Measurements from ENCODE around the gene SPIB. TPM values are rescaled to one million over a fixed set of nuclear protein-coding genes. Genes with fewer than 3 reads are reported as not detected.

The SPIB gene
- total RNA-seq, 2 donors from 2014 or later, result 6.9 TPM; not detected in 1

GRCh38 chr19:50419022-50419579 lies 363 bp downstream of the SPIB start:
- peaks cover 24% of the 10 kb centered on the region for H3K4me1 ChIP-seq
- ATAC-seq (no peak), DNase-seq (no peak)
- TF ChIP-seq POLR2A (IDR thresholded peaks at IDR 0.05), result no peak
- no peak for TF ChIP-seq CTCF (IDR thresholded peaks at IDR 0.05)
- WGBS, 2 donors, result 21 to 22% methylated on average over 14 of the region's 14 CpGs
- H3K9me3 ChIP-seq, result no peaks in the 10 kb centered on the region
- no peaks in the 10 kb centered on the region for H3K27me3 ChIP-seq
- intact Hi-C loops (cut with DNase I), result no loop called here
- H3K36me3 ChIP-seq (replicated peaks in 1 of 2; ENCODE audit: insufficient read depth in 1 of 2, low read depth in 2 of 2), result no peaks in the 10 kb centered on the region
- H3K27ac ChIP-seq, result no peak overlapping the region
- H3K4me3 ChIP-seq, result no peak overlapping the region

- no peak for TF ChIP-seq POLR2A (IDR thresholded peaks at IDR 0.05)
- TF ChIP-seq CTCF (IDR thresholded peaks at IDR 0.05), result no peak
- WGBS, 2 donors, result 20 to 26% methylated on average over 5 to 8 of the region's 8 CpGs
Observed at GRCh38 chr19:50419580-50420035, 870 bp downstream of the SPIB start.

GRCh38 chr19:50420127-50420526 lies 1.4 kb downstream of the SPIB start:
- DNase-seq, result no peak
- Histone ChIP-seq H3K4me3 (no peak overlapping the region), H3K4me1 (peaks cover 24% of the 10 kb centered on the region), H3K36me3 (replicated peaks in 1 of 2; ENCODE audit: insufficient read depth in 1 of 2, low read depth in 2 of 2) (no peaks in the 10 kb centered on the region), H3K9me3 (no peaks in the 10 kb centered on the region), H3K27me3 (no peaks in the 10 kb centered on the region), H3K27ac (no peak overlapping the region)
- TF ChIP-seq POLR2A (IDR thresholded peaks at IDR 0.05) (no peak), CTCF (IDR thresholded peaks at IDR 0.05) (no peak)
- WGBS, 2 donors, result 32 to 39% methylated on average over 3 of the region's 3 CpGs
- intact Hi-C loops (cut with DNase I), result no loop called here
- ATAC-seq, result no peak

More at GRCh38 chr19:50419580-50420035, 870 bp downstream of the SPIB start:
- intact Hi-C loops (cut with DNase I), result no loop called here
- H3K36me3 ChIP-seq (replicated peaks in 1 of 2; ENCODE audit: insufficient read depth in 1 of 2, low read depth in 2 of 2), result no peaks in the 10 kb centered on the region
- no peak overlapping the region for H3K4me3 ChIP-seq
- no peak for ATAC-seq
- H3K27ac ChIP-seq, result no peak overlapping the region
- H3K27me3 ChIP-seq, result no peaks in the 10 kb centered on the region
- no peaks in the 10 kb centered on the region for H3K9me3 ChIP-seq
- no peak for DNase-seq
- H3K4me1 ChIP-seq, result peaks cover 24% of the 10 kb centered on the region

- no peaks in the 10 kb centered on the region for H3K27me3 ChIP-seq
- no peaks in the 10 kb centered on the region for H3K36me3 ChIP-seq (replicated peaks in 1 of 2; ENCODE audit: insufficient read depth in 1 of 2, low read depth in 2 of 2)
- WGBS, 2 donors, result 62 to 71% methylated on average over 3 of the region's 3 CpGs
- no peak overlapping the region for H3K27ac ChIP-seq
- no peaks in the 10 kb centered on the region for H3K9me3 ChIP-seq
- ATAC-seq, result no peak
- TF ChIP-seq POLR2A (IDR thresholded peaks at IDR 0.05), result no peak
- no peak for TF ChIP-seq CTCF (IDR thresholded peaks at IDR 0.05)
- H3K4me1 ChIP-seq, result peaks cover 24% of the 10 kb centered on the region
- intact Hi-C loops (cut with DNase I), result no loop called here
- no peak overlapping the region for H3K4me3 ChIP-seq
- no peak for DNase-seq
Observed at GRCh38 chr19:50420808-50421207, 2.1 kb downstream of the SPIB start.
